Endothelial cell of umbilical vein (primary cell): Measurements from ENCODE around the gene LRRC4B. TPM values are rescaled to one million over a fixed set of nuclear protein-coding genes. Genes with fewer than 3 reads are reported as not detected.

Experiments
- BruUV-seq: library from RNA; stranded (reverse); fragments of 400-500 nt; replicated peaks from 2 replicates; lab custom pipeline; 2021; lab: Mats Ljungman, UMichigan
- CTCF ChIA-PET: fragments of 300-600, 350-600 bp; sonication (Branson Sonifier 250); formaldehyde crosslinking; loops from one replicate; lab custom pipeline; 2021; ENCODE audit warnings: antibody characterized with exemption, inconsistent platforms; lab: Charles Lee
- POLR2A ChIA-PET: fragments of 300-600, 350-600 bp; sonication (Branson Sonifier 250); formaldehyde crosslinking; loops from one replicate; lab custom pipeline; 2021; ENCODE audit warnings: antibody characterized with exemption, inconsistent platforms; lab: Charles Lee
- DNase-seq: peaks from one replicate; pipeline ENCODE4 v3.0.0-alpha.2; 2011; ENCODE audit warnings: low read depth, low spot score
- FAIRE-seq: peaks from 2 replicates; lab custom pipeline; 2011; peaks lifted over from hg19 to GRCh38; lab: Jason Lieb, UNC
- H2AFZ ChIP-seq: 2 replicates; pipeline ENCODE4 v1.6.0; 2012; ENCODE audit warnings: low read depth, low read length, control low read depth, inconsistent platforms
- H3K27ac ChIP-seq: 2 replicates; pipeline ENCODE4 v1.5.1; 2011; ENCODE audit warnings: low read depth, mild to moderate bottlenecking, control low read depth, low read length, moderate library complexity; ENCODE audit not compliant: insufficient read depth
- H3K27me3 ChIP-seq, 2 experiments: 2 replicates each; pipeline versions ENCODE4 v1.6.0 to v1.6.1; 2011; ENCODE audit warnings: low read length in 2 of 2, mixed read lengths in 1 of 2; ENCODE audit not compliant: control insufficient read depth in 2 of 2, insufficient read depth in 2 of 2
- H3K36me3 ChIP-seq, 2 experiments: 2 replicates in 1 of 2; 3 replicates in 1 of 2; pipeline ENCODE4 v1.5.1; 2011; ENCODE audit warnings: low read length in 2 of 2, mild to moderate bottlenecking in 1 of 2, moderate library complexity in 1 of 2; ENCODE audit not compliant: control insufficient read depth in 2 of 2, insufficient read depth in 2 of 2; ENCODE audit errors: extremely low read depth in 1 of 2
- H3K4me1 ChIP-seq: 3 replicates; pipeline ENCODE4 v1.5.1; 2011; ENCODE audit warnings: mild to moderate bottlenecking, low read length; ENCODE audit not compliant: control insufficient read depth, insufficient read depth; ENCODE audit errors: extremely low read depth
- H3K4me2 ChIP-seq: 2 replicates; pipeline ENCODE4 v1.6.1; 2011; ENCODE audit warnings: low read length, control low read depth, mixed read lengths; ENCODE audit not compliant: insufficient read depth
- H3K4me3 ChIP-seq, 3 experiments: fragments of 200-600 bp in 1 of 3; sonication (generic), shearing (Covaris generic) in 1 of 3; replicated peaks in 1 of 3; 2 replicates each; pipeline ENCODE4 v1.5.1; 2011 to 2016; ENCODE audit warnings: control low read depth in 3 of 3, low read length in 3 of 3, mild to moderate bottlenecking in 2 of 3, inconsistent platforms in 1 of 3, low read depth in 1 of 3, moderate library complexity in 1 of 3; ENCODE audit not compliant: insufficient read depth in 1 of 3
- H3K79me2 ChIP-seq: 2 replicates; pipeline ENCODE4 v1.6.0; 2012; ENCODE audit warnings: low read length, inconsistent platforms; ENCODE audit not compliant: control insufficient read depth, insufficient read depth
- H3K9ac ChIP-seq: replicated peaks from 2 replicates; pipeline ENCODE3; 2011; ENCODE audit warnings: low read length, control low read depth; ENCODE audit not compliant: insufficient read depth; ENCODE audit errors: extremely low read depth
- H3K9me1 ChIP-seq: replicated peaks from 3 replicates; pipeline ENCODE4 v1.6.0; 2011; ENCODE audit warnings: mild to moderate bottlenecking, low read length; ENCODE audit not compliant: control insufficient read depth, insufficient read depth; ENCODE audit errors: extremely low read depth
- H3K9me3 ChIP-seq: replicated peaks from 2 replicates; pipeline ENCODE4 v1.5.1; 2012; ENCODE audit warnings: low read length, inconsistent platforms; ENCODE audit not compliant: control insufficient read depth, insufficient read depth
- H4K20me1 ChIP-seq: replicated peaks from 2 replicates; pipeline ENCODE3; 2011; ENCODE audit warnings: mild to moderate bottlenecking, low read length; ENCODE audit not compliant: control insufficient read depth, insufficient read depth; ENCODE audit errors: extremely low read depth
- CTCF ChIP-seq, 2 donors: IDR thresholded peaks; 1 replicate in 1 of 2; 2 replicates in 1 of 2; pipeline ENCODE4 v1.5.1; 2011; ENCODE audit warnings: low read length in 2 of 2, mild to moderate bottlenecking in 2 of 2, moderate library complexity in 2 of 2, control low read depth in 1 of 2, inconsistent platforms in 1 of 2, low read depth in 1 of 2; ENCODE audit not compliant: insufficient read depth in 1 of 2; ENCODE audit errors: extremely low read depth in 1 of 2
- JUN ChIP-seq: IDR thresholded peaks from 2 replicates; pipeline ENCODE4 v1.6.1; 2011; ENCODE audit warnings: borderline replicate concordance, low read depth; ENCODE audit not compliant: insufficient read length, insufficient read depth
- MAX ChIP-seq: IDR thresholded peaks from 2 replicates; pipeline ENCODE4 v1.6.1; 2011; ENCODE audit not compliant: insufficient read depth, insufficient read length
- dilution Hi-C: fragments of 300-500 bp; cut with MboI; formaldehyde crosslinking; loops from one replicate; pipeline ENCODE4 v1.15.0; 2019; ENCODE audit warnings: low sequenced_read_pairs; ENCODE audit not compliant: extremely low pct_ligation_motif_present
- intact Hi-C: fragments of 100-400 bp; cut with micrococcal nuclease; formaldehyde crosslinking; loops from one replicate; pipeline ENCODE4 v1.10.0; 2022
- polyA plus RNA-seq, 4 experiments: library from polyadenylated mRNA; depleted of rRNA in 3 of 4; stranded (reverse) in 3 of 4; unstranded in 1 of 4; fragments of >200 nt; gene quantifications; 2 replicates each; pipeline versions ENCODE4 v1.2.1 to v1.2.3, GENCODE V29; 2011 to 2012; ENCODE audit warnings: missing spikeins in 1 of 4
- total RNA-seq: library from RNA; stranded (reverse); gene quantifications from 2 replicates; pipeline ENCODE4 v1.2.3, GENCODE V29; 2021

Gene LRRC4B
- total and polyA plus RNA-seq, 2 donors (not counting 3 experiments of a cell fraction or from before 2014, with no cell fraction given) = 0.08 TPM; not detected in 1

GRCh38 chr19:50556282-50557008, 11.8 kb downstream of the LRRC4B start:
- Histone ChIP-seq H3K4me1 (peaks cover 3% of the 10 kb centered on the region), H2AFZ (peak overlapping the region; percentile 100), H3K27ac (no peak overlapping the region), H3K79me2 (no peaks in the 10 kb centered on the region), H3K4me3 (peak overlapping the region; percentile 35 to 69 (median 43)), H3K4me2 (peak overlapping the region; percentile 82), H4K20me1 (no peaks in the 10 kb centered on the region), H3K36me3 (no peaks in the 10 kb centered on the region), H3K9me1 (no peaks in the 10 kb centered on the region), H3K27me3 (peaks cover 3% of the 10 kb centered on the region in 2 experiments), H3K9me3 (no peaks in the 10 kb centered on the region), H3K9ac (no peak overlapping the region)
- ChIA-PET CTCF (interaction anchor here (0.6 to 7.3 kb wide), 37 partner anchors 9 to 924 kb away, joined by 3 to 136 read pairs (median 4); partner anchors contain the start of genes ACP4 and JOSD2), POLR2A (interaction anchor here (0.6 to 1.3 kb wide), 2 partner anchors 31 to 248 kb away, joined by 3 to 4 read pairs; no protein-coding TSS in a partner anchor)
- TF ChIP-seq JUN = no peak
- TF ChIP-seq MAX = no peak
- peak; percentile 93 to 94 for TF ChIP-seq CTCF (IDR thresholded peaks at IDR 0.05; ENCODE audit: extremely low read depth in 1 of 2, insufficient read depth in 1 of 2, low read depth in 1 of 2, low read length in 2 of 2)
- dilution Hi-C loops = no loop called here
- DNase-seq (peak; percentile 67), FAIRE-seq (peak; percentile 35)
- no TSS peak for BruUV-seq
- intact Hi-C loops = loop anchor here (1.0 kb wide), 2 partner anchors 19 to 199 kb away; no protein-coding TSS in a partner anchor
